Measurements from ENCODE around the gene CRYBA4.

Gene CRYBA4

GRCh38 chr22:26624803-26625202 is 3.0 kb downstream of the CRYBA4 start:
- DNase-seq (ENCODE audit: low spot score), result no peak

GRCh38 chr22:26629988-26630761 is 8.4 kb downstream of the CRYBA4 start:
- no peak for DNase-seq (ENCODE audit: low spot score)

GRCh38 chr22:26631282-26631681 is 9.5 kb downstream of the CRYBA4 start:
- no peak for DNase-seq (ENCODE audit: low spot score)

- DNase-seq (ENCODE audit: low spot score), result no peak
Measured at GRCh38 chr22:26632422-26633155, 10.8 kb downstream of the CRYBA4 start.

- no peak for DNase-seq (ENCODE audit: low spot score)
Measured at GRCh38 chr22:26634189-26634588, 12.4 kb downstream of the CRYBA4 start.

GRCh38 chr22:26635117-26635516 is 13.4 kb downstream of the CRYBA4 start:
- DNase-seq (ENCODE audit: low spot score), result no peak

- no peak for DNase-seq (ENCODE audit: low spot score)
Measured at GRCh38 chr22:26636296-26636695, 14.5 kb downstream of the CRYBA4 start.

- no peak for DNase-seq (ENCODE audit: low spot score)
Measured at GRCh38 chr22:26642465-26643417, 21.0 kb downstream of the CRYBA4 start.

GRCh38 chr22:26643418-26644100 is 21.8 kb downstream of the CRYBA4 start:
- DNase-seq (ENCODE audit: low spot score), result no peak

GRCh38 chr22:26646158-26646557 is 24.4 kb downstream of the CRYBA4 start:
- no peak for DNase-seq (ENCODE audit: low spot score)

GRCh38 chr22:26648011-26648497 is 26.3 kb downstream of the CRYBA4 start:
- no peak for DNase-seq (ENCODE audit: low spot score)

GRCh38 chr22:26648528-26649388 is 27.0 kb downstream of the CRYBA4 start:
- DNase-seq (ENCODE audit: low spot score), result no peak

- no peak for DNase-seq (ENCODE audit: low spot score)
Measured at GRCh38 chr22:26650722-26651421, 29.1 kb downstream of the CRYBA4 start.

GRCh38 chr22:26651815-26652214 is 30.1 kb downstream of the CRYBA4 start:
- DNase-seq (ENCODE audit: low spot score), result no peak

- DNase-seq (ENCODE audit: low spot score), result no peak
Measured at GRCh38 chr22:26656891-26657851, 35.4 kb downstream of the CRYBA4 start, which contains the start of gene MIAT. Gene MIAT, plus strand, starts transcription at chr22:26657588.

- DNase-seq (ENCODE audit: low spot score), result no peak
Measured at GRCh38 chr22:26658161-26658560, 36.4 kb downstream of the CRYBA4 start.

- no peak for DNase-seq (ENCODE audit: low spot score)
Measured at GRCh38 chr22:26658671-26659478, 37.1 kb downstream of the CRYBA4 start.

- DNase-seq (ENCODE audit: low spot score), result no peak
Measured at GRCh38 chr22:26660356-26660755, 38.6 kb downstream of the CRYBA4 start.
